Mesothelial cell of epicardium (in vitro differentiated cells): ENCODE data around the gene CACNA2D3. TPM values are rescaled to one million over a fixed set of nuclear protein-coding genes. Genes with fewer than 3 reads are reported as not detected.

Experiments
- DNase-seq, 2 experiments: peaks; one replicate each; pipeline ENCODE4 v3.0.0; 2021; ENCODE audit warnings: low spot score in 2 of 2; ENCODE audit not compliant: unreplicated experiment in 2 of 2
- H3K27ac Mint-ChIP-seq: 2 replicates; pipeline ENCODE4 v1.8.0; 2021; ENCODE audit warnings: mixed read lengths
- H3K27me3 Mint-ChIP-seq: 2 replicates; pipeline ENCODE4 v1.8.0; 2021; ENCODE audit warnings: low read depth, mixed read lengths
- H3K36me3 Mint-ChIP-seq: 2 replicates; pipeline ENCODE4 v1.8.0; 2021; ENCODE audit warnings: mixed read lengths
- H3K4me1 Mint-ChIP-seq: 2 replicates; pipeline ENCODE4 v1.8.0; 2021; ENCODE audit warnings: mixed read lengths
- H3K4me3 Mint-ChIP-seq: 2 replicates; pipeline ENCODE4 v1.8.0; 2021; ENCODE audit warnings: mild to moderate bottlenecking, moderate library complexity, mixed read lengths
- H3K9me3 Mint-ChIP-seq: 2 replicates; pipeline ENCODE4 v1.8.0; 2021; ENCODE audit warnings: mixed read lengths
- CTCF ChIP-seq: fragments of 200-600 bp; sonication (generic); IDR thresholded peaks from one replicate; pipeline ENCODE4 v1.5.0; 2021; ENCODE audit warnings: antibody characterized with exemption; ENCODE audit not compliant: unreplicated experiment
- total RNA-seq: library from RNA; stranded (reverse); gene quantifications from 3 replicates; pipeline ENCODE4 v1.2.1, GENCODE V29; 2021

Gene CACNA2D3
- total RNA-seq, 1 donor from 2014 or later: 2.3 TPM

GRCh38 chr3:54599716-54600115, 477.4 kb downstream of the CACNA2D3 start:
- Mint-ChIP-seq H3K36me3 (no peaks in the 10 kb centered on the region), H3K27ac (no peak overlapping the region), H3K27me3 (peaks cover 36% of the 10 kb centered on the region), H3K4me1 (no peaks in the 10 kb centered on the region), H3K4me3 (no peak overlapping the region), H3K9me3 (no peaks in the 10 kb centered on the region)
- no peak for DNase-seq
- no peak for TF ChIP-seq CTCF

- Mint-ChIP-seq H3K4me3 (no peak overlapping the region), H3K27ac (no peak overlapping the region), H3K4me1 (no peaks in the 10 kb centered on the region), H3K27me3 (peaks cover 39% of the 10 kb centered on the region), H3K9me3 (no peaks in the 10 kb centered on the region), H3K36me3 (no peaks in the 10 kb centered on the region)
- no peak for TF ChIP-seq CTCF
- DNase-seq: no peak
These were observed 478.3 kb downstream of the CACNA2D3 start for GRCh38 chr3:54600441-54601204.

- H3K36me3 Mint-ChIP-seq: no peaks in the 10 kb centered on the region
- no peaks in the 10 kb centered on the region for H3K4me1 Mint-ChIP-seq
- H3K4me3 Mint-ChIP-seq: no peak overlapping the region
- no peak for DNase-seq
- H3K27me3 Mint-ChIP-seq: peaks cover 43% of the 10 kb centered on the region
- peaks cover 10% of the 10 kb centered on the region for H3K9me3 Mint-ChIP-seq
- no peak overlapping the region for H3K27ac Mint-ChIP-seq
- no peak for TF ChIP-seq CTCF
These were observed 482.1 kb downstream of the CACNA2D3 start for GRCh38 chr3:54604495-54604894.

- no peak for TF ChIP-seq CTCF
- Mint-ChIP-seq H3K27me3 (peaks cover 26% of the 10 kb centered on the region), H3K9me3 (peaks cover 10% of the 10 kb centered on the region), H3K4me1 (no peaks in the 10 kb centered on the region), H3K27ac (no peak overlapping the region), H3K36me3 (no peaks in the 10 kb centered on the region), H3K4me3 (no peak overlapping the region)
- DNase-seq: no peak
These were observed 485.7 kb downstream of the CACNA2D3 start for GRCh38 chr3:54608041-54608440.

GRCh38 chr3:54619053-54619452, 496.7 kb downstream of the CACNA2D3 start:
- Mint-ChIP-seq H3K4me3 (no peak overlapping the region), H3K36me3 (no peaks in the 10 kb centered on the region), H3K27me3 (peaks cover 26% of the 10 kb centered on the region), H3K27ac (no peak overlapping the region), H3K9me3 (no peaks in the 10 kb centered on the region), H3K4me1 (peaks cover 3% of the 10 kb centered on the region)
- TF ChIP-seq CTCF: no peak
- no peak for DNase-seq
